GM18511 (cell line): ENCODE data around the gene HMGCS2.

ENCODE experiments used
- ATAC-seq: cut with Tn5 transposase; IDR thresholded peaks from one replicate; pipeline ENCODE4 v1.9.1; 2021; ENCODE audit warnings: mild to moderate bottlenecking, moderate library complexity; ENCODE audit not compliant: unreplicated experiment

Gene HMGCS2

GRCh38 chr1:119768778-119769177 is at the start of gene HMGCS2:
Gene HMGCS2, minus strand, starts transcription at chr1:119768905. Its CDS starts 61 bp downstream, at chr1:119768844.
- ATAC-seq = no peak

- ATAC-seq = no peak
Measured at GRCh38 chr1:119818181-119818580, 49.5 kb upstream of the HMGCS2 start.

- ATAC-seq = no peak
Measured at GRCh38 chr1:119816407-119816806, 47.7 kb upstream of the HMGCS2 start.

DNA sequence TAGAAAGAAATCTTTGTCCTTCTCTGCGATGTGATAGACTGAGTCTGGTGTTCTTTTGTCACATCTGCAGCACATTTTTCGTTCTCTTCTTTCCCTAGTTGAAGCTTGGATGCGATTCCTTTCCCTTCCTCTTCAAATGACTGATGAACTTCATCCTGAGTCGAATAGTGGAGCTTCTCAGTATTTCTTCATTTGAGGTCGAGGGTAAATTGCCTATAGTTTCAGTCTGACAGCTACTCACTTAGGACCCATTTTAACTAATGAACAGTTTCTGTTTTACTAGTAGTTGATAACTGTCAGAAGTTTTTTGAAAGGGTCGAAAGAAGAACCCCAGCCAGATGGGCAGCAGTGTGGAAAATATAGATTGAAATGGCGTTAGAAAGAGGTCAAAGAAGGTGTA is 47.2 kb upstream of the HMGCS2 start:
- no peak for ATAC-seq

DNA sequence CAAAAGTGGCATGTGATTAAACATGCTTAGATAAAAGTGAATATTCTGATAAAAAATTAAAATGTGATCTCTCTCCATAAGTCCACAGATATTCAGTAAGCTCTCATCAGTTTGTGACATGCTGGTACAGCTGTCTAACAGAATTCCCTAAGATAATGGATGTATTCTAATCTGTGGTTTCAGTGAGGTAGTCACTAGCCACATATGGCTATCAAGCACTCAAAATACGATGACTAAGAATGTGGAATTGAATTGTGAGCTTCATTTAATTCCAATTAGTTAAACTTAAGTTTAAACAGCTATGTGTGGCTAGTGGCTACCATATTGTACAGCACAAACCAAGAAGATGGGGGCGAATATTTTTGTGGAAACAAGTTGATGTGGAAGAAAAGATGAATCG is 46.7 kb upstream of the HMGCS2 start:
- ATAC-seq = no peak

- ATAC-seq = no peak
Measured at GRCh38 chr1:119814288-119814687, 45.6 kb upstream of the HMGCS2 start.

- no peak for ATAC-seq
Measured at GRCh38 chr1:119811985-119812557, 43.4 kb upstream of the HMGCS2 start.

GRCh38 chr1:119811387-119811786 is 42.7 kb upstream of the HMGCS2 start, which contains the start of gene REG4:
Gene REG4, minus strand, starts transcription at chr1:119811460. Its CDS starts 2,691 bp downstream, at chr1:119808769.
- ATAC-seq = no peak

DNA sequence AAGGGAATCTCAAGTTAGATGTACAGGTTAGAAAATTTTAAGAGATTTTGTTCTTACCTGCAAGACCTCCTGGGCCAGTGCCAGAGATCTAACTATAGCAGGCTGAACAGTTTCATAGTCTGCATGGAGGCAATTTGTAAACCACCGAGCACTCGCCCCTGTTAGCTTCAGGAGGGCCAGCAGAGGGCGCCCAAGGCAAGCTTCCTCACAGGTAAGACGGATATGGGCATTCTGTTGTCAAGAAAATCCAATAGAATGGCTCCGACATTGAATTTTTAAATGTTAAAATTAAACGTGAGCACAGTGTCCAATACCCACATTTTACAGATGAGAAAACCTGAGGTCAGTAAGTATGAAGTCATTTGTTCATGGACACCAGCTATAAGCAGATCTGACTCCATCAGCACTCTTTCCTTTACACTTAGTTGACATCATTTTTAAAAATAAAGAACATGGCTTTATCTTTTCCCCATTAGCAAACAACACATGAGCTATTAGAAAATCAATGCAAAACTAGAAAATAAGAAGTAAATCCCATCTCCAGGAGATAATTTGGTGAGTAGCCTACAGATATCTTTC is 40.4 kb upstream of the HMGCS2 start:
- peak; percentile 96 for ATAC-seq

GRCh38 chr1:119808491-119808890 is 39.8 kb upstream of the HMGCS2 start:
- no peak for ATAC-seq

DNA sequence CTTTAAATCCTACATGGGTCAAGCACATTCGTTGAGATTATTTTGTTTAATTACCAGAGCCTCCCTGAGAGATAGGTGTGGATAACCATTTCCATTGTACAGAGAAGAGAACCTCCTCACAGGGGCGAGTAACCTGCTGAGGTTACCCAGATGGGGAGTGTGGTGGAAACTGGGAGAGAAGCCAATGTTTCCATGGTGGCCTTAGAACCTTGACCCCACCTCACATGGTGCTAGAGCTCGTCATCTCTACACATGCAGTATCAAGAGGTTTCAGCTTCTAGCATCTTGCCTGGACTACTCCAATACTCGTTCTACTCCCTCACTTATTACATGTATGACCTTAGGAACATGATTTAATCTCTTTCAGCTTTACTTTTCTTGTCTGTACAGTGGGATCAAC is 37.8 kb upstream of the HMGCS2 start:
- no peak for ATAC-seq

DNA sequence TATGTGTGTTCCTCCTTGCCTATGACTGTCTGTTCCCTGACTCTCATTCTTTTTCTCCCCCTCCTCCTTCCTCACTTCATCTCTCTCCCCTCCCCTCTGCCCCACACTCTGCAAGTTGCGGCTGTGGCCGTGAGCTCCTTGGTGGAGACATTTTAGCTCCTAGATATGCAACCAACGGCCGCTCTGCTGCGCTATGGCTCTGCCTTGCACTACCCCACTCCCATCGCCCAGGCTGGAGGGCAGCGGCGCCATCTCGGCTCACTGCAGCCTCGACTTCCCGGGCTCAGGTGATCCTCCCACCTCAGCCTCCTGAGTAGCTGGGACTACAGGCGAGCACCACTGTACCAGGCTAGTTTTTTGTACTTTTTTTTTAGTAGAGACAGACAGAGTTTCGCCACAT is 37.0 kb upstream of the HMGCS2 start:
- ATAC-seq = no peak

- ATAC-seq = no peak
Measured at GRCh38 chr1:119805247-119805646, 36.5 kb upstream of the HMGCS2 start.

- ATAC-seq = no peak
Measured at GRCh38 chr1:119799599-119800177, 31.0 kb upstream of the HMGCS2 start.

DNA sequence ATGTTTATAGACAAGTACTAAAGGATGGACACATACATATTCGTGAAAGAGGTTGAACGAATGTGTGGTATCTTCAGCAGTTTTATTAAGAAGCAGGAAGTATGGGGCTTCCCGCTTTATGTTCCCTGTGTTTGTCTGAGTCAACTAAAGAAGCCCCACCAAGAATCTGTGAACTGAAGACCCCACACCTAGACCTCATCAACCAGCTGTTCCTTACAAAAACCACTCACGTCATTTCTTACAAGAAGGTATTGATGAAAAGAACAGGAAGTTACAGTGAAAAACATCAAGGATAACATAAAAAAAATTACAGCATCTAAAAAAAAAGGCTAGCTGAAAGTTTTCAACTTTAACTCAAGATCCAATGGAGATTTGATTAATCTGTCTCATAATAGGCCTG is 30.3 kb upstream of the HMGCS2 start:
- no peak for ATAC-seq

DNA sequence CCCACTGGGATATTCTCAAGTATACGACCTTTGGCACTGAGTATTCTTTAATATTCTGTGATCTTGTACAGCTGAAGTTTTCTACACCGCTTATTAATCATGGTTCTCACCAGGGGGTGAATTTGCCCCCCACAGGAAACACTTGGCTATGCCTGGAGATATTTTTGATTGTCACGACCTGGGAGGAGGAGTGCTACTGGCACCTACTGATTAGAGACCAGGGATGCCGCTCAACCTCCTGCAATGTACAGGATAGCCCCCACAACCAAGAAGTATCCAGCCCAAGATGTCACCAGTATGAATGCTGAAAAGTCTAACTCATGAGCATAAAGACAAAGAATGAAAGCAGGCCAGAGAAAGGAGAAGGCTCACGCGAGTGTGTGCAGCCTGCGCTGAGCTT is 28.9 kb upstream of the HMGCS2 start:
- no peak for ATAC-seq

DNA sequence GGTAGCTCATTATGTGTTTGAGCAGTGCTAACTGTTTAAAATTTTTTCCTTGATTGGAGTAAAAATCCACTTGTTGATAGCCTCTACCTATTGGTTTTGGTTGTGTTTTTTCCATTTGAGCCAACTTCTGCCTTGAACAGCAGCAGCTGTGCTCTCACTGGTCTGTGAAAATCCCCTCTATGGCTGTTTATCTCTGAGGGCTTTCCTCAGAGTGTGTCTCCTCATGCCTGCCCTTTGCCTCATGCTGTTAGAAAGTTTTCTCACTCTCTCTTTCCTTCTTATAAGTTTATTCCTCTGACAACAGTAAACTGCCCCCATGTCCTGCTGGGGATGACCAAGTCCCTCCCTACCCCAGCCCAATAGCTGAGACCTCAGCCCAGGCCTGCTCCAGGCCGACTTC is 28.5 kb upstream of the HMGCS2 start:
- no peak for ATAC-seq

DNA sequence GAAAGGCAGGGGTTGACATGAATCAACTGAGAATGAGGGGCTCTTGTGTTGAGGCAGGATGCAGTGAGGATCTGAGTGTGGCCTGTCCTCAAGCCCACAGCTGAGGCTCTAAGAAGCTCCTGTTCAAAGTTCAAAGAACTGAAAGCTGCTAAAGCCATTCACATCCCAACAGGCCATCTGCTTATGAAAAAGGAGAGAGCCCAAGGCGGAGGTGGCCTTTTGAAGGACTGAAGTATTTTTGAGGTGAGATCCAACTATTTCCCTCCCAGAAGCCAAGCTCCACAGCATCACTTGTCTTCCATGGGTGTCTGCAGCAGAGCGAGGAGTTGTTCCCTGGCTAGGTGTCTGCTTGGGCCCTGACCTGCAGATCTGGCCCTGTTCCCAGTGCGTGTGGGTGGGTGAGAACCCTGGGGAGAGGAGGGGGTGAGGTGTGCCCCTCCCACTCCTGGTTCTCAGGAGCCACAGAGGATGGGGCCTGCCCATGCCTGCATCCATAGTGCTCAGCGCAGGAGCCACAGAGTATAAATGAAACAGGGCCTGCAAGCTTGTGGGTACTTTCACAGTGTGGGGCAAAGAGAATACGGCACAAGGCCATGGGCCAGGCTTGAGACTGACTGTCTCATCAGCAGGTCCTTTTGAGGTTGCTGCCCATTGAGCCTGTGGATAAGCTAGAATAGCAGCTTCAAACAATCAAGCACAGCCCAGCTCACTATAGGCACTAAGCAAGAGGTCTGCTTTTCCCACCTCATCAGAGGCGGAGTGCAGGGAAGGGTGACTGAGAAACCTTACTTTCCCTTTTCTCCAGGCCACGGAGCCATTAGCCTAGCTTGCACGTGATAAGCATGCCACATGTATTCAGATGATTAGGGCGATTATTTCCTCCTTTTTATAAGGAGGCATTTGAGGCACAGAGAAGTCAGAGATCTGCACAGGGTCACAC is 26.8 kb upstream of the HMGCS2 start:
- no peak for ATAC-seq

DNA sequence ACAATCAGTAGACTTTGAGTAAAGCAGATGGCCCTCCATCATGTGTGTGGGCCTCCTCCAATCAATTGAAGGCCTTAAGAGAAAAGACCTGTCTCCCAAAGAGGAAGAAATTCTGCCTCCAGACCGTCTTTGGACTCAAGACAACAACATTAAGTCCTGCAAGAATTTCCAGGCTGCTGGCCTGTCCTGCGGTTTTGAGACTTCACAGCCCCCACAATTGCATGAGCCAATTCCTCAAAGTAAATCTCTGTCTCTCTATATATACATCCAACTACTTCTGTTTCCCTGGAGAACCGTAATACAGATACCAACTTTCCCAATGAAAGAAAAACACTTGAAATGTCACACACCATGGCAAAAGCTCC is 26.2 kb upstream of the HMGCS2 start:
- ATAC-seq = no peak

DNA sequence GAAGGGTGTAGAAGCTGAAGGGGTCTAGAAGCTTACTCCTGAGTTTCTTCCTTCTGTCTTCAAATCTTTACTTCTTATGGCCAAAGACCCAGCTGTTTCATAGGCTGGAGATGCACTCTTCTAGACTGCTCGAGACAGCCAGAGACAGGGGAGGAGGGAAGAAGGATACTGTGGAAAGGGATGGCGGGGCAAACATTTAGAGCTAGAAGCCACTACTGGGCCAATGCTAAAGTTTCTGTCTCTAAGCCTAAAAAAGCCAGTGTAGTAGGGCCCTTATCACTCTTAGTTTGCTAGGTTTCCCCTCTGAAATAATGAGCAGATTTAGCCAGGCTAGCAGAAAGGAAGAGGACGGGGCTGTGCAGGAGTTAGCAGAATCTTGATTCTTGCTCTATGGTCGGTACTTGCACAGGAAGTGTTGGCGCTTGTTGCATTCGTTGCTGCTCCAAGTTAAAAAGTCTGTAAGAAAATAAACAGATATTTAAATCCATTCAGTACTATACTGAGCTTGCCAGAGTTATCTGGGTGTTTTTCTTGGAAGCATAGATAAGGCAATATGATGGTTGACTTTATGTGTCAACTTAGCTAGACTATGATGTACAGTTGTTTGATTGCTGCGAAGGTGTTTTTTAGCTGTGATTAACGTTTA is 25.6 kb upstream of the HMGCS2 start:
- ATAC-seq = no peak

GRCh38 chr1:119791377-119791776 is 22.7 kb upstream of the HMGCS2 start:
- no peak for ATAC-seq
